ENCODE measurements around the gene NR2F1-AS1.

GRCh38 chr5:93436083-93436482 lies 144.9 kb downstream of the NR2F1-AS1 start:
- TF ChIP-seq CTCF (IDR thresholded peaks at IDR 0.05) (no peak), POLR2A (IDR thresholded peaks at IDR 0.05) (no peak)
